Measurements from ENCODE around the gene PIP5K1B. TPM values are rescaled to one million over a fixed set of nuclear protein-coding genes. Genes with fewer than 3 reads are reported as not detected.

PIP5K1B gene
- total and polyA plus RNA-seq, 2 of the 13 experiments (the other 11 are each of a cell fraction or from before 2014, with no cell fraction given): 15.8 to 17.5 TPM

- TF ChIP-seq POGK (CRISPR knock-in tag; conservative IDR thresholded peaks at IDR 0.05): 0 out of 2 replicates have a peak, but pooled peaks have one; percentile 28
- peak; percentile 21; the same call in 1 of the 2 replicates for TF ChIP-seq TCF7 (IDR thresholded peaks at IDR 0.05; ENCODE audit: low read depth)
- TF ChIP-seq ZBTB10 (CRISPR knock-in tag; IDR thresholded peaks at IDR 0.05; ENCODE audit: borderline replicate concordance): no peak
- 0 out of 2 replicates have a peak, but pooled peaks have one; percentile 6 for TF ChIP-seq ZNF350 (CRISPR knock-in tag; IDR thresholded peaks at IDR 0.05; ENCODE audit: borderline replicate concordance, low read depth)
- 0 out of 2 replicates have a peak, but pooled peaks have one; percentile 62 for TF ChIP-seq ELF4 (CRISPR knock-in tag; IDR thresholded peaks at IDR 0.05; ENCODE audit: borderline replicate concordance)
- TF ChIP-seq ZSCAN9 (CRISPR knock-in tag; IDR thresholded peaks at IDR 0.05; ENCODE audit: borderline replicate concordance): no peak
- no peak for TF ChIP-seq ONECUT2 (CRISPR knock-in tag; IDR thresholded peaks at IDR 0.05)
- peak; percentile 36 to 47; a peak in 1 of 4 replicates for TF ChIP-seq HMGXB4 (CRISPR knock-in tag; IDR thresholded peaks at IDR 0.05; ENCODE audit: borderline replicate concordance in 1 of 2, low read depth in 1 of 2)
- TF ChIP-seq SALL1 (CRISPR knock-in tag; IDR thresholded peaks at IDR 0.05): peak; percentile 54; the same call in 1 of the 2 replicates
- TF ChIP-seq PAWR (CRISPR knock-in tag; IDR thresholded peaks at IDR 0.05; ENCODE audit: borderline replicate concordance): no peak
- TF ChIP-seq HNF4A (CRISPR knock-in tag; IDR thresholded peaks at IDR 0.05): peak; percentile 71
- TF ChIP-seq ZNF224 (CRISPR knock-in tag; IDR thresholded peaks at IDR 0.05): no peak
- TF ChIP-seq PRPF4 (IDR thresholded peaks at IDR 0.05; ENCODE audit: low read depth, low read length, poor library complexity, severe bottlenecking): no peak
- no peak for TF ChIP-seq ZMAT3 (CRISPR knock-in tag; conservative IDR thresholded peaks at IDR 0.05)
These were observed 331.8 kb downstream of the PIP5K1B start (continued) for GRCh38 chr9:69036799-69037198.
